ENCODE results near the gene ANKRD55. TPM values are rescaled to one million over a fixed set of nuclear protein-coding genes. Genes with fewer than 3 reads are reported as not detected.
A peak's percentile ranks its signal among the peaks of the same experiment; 100 is the strongest.
"Not testable (repeated sequence)": the region's sequence is repeated elsewhere in the genome, so short reads cannot be mapped to it uniquely, and the experiment has no call there.

The ANKRD55 gene
- total and polyA plus RNA-seq, 7 donors: 1.8 to 1.9 TPM; not detected in 5

- Histone ChIP-seq H3K27me3 (no peaks in the 10 kb centered on the region), H3K27ac (no peak overlapping the region), H3K9me3 (no peaks in the 10 kb centered on the region), H3K4me1 (no peaks in the 10 kb centered on the region), H3K4me3 (no peak overlapping the region), H3K36me3 (no peaks in the 10 kb centered on the region)
- 73 to 93% methylated on average over 4 of the region's 4 CpGs for WGBS, 2 donors
- no peak for DNase-seq
- TF ChIP-seq CTCF (IDR thresholded peaks at IDR 0.05) (no peak), POLR2A (IDR thresholded peaks at IDR 0.05) (no peak), EP300 (IDR thresholded peaks at IDR 0.05) (no peak), POLR2AphosphoS5 (IDR thresholded peaks at IDR 0.05) (no peak)
- intact Hi-C loops (cut with DNase I): no loop called here
These were observed 144.6 kb downstream of the ANKRD55 start for GRCh38 chr5:56088431-56088949.

- intact Hi-C loops (cut with DNase I): no loop called here
- Histone ChIP-seq H3K4me3 (no peak overlapping the region), H3K4me1 (no peaks in the 10 kb centered on the region), H3K27ac (no peak overlapping the region), H3K27me3 (no peaks in the 10 kb centered on the region), H3K36me3 (no peaks in the 10 kb centered on the region), H3K9me3 (no peaks in the 10 kb centered on the region)
- DNase-seq: no peak
- 51 to 77% methylated on average over 3 of the region's 3 CpGs for WGBS, 2 donors
- TF ChIP-seq CTCF (IDR thresholded peaks at IDR 0.05) (no peak), EP300 (IDR thresholded peaks at IDR 0.05) (no peak), POLR2AphosphoS5 (IDR thresholded peaks at IDR 0.05) (no peak), POLR2A (IDR thresholded peaks at IDR 0.05) (no peak)
These were observed 147.9 kb downstream of the ANKRD55 start for GRCh38 chr5:56085193-56085592.

GRCh38 chr5:56083286-56083854 is 149.8 kb downstream of the ANKRD55 start:
- H3K4me3 ChIP-seq: no peak overlapping the region
- no peaks in the 10 kb centered on the region for H3K36me3 ChIP-seq
- DNase-seq: no peak
- TF ChIP-seq CTCF (IDR thresholded peaks at IDR 0.05): no peak
- no peak for TF ChIP-seq POLR2A (IDR thresholded peaks at IDR 0.05)
- no peak for TF ChIP-seq POLR2AphosphoS5 (IDR thresholded peaks at IDR 0.05)
- TF ChIP-seq EP300 (IDR thresholded peaks at IDR 0.05): no peak
- no peaks in the 10 kb centered on the region for H3K4me1 ChIP-seq
- intact Hi-C loops (cut with DNase I): no loop called here
- H3K9me3 ChIP-seq: no peaks in the 10 kb centered on the region
- H3K27me3 ChIP-seq: no peaks in the 10 kb centered on the region
- no peak overlapping the region for H3K27ac ChIP-seq
- 92 to 93% methylated on average over 20 of the region's 20 CpGs for WGBS, 2 donors

GRCh38 chr5:56081053-56081642 is 152.0 kb downstream of the ANKRD55 start:
- H3K9me3 ChIP-seq; H3K27me3 ChIP-seq; H3K4me3 ChIP-seq; DNase-seq; H3K4me1 ChIP-seq; H3K27ac ChIP-seq; H3K36me3 ChIP-seq; intact Hi-C loops (cut with DNase I): not testable (repeated sequence)

GRCh38 chr5:56080375-56081052 is 152.6 kb downstream of the ANKRD55 start:
- intact Hi-C loops (cut with DNase I): no loop called here
- Histone ChIP-seq H3K27ac (peak overlapping the region in 1 of 4 donors; percentile 23), H3K4me1 (peaks cover 0 to 4% (median 0%) of the 10 kb centered on the region in 4 donors), H3K36me3 (no peaks in the 10 kb centered on the region), H3K9me3 (no peaks in the 10 kb centered on the region), H3K4me3 (no peak overlapping the region), H3K27me3 (no peaks in the 10 kb centered on the region)
- 31 to 49% methylated on average over 2 of the region's 2 CpGs for WGBS, 2 donors
- DNase-seq: no peak
- TF ChIP-seq POLR2A (IDR thresholded peaks at IDR 0.05) (no peak), POLR2AphosphoS5 (IDR thresholded peaks at IDR 0.05) (no peak), CTCF (IDR thresholded peaks at IDR 0.05) (no peak), EP300 (IDR thresholded peaks at IDR 0.05) (no peak)

- not testable (repeated sequence) for H3K27ac ChIP-seq, H3K36me3 ChIP-seq, H3K4me3 ChIP-seq, H3K9me3 ChIP-seq, DNase-seq, H3K27me3 ChIP-seq
- H3K4me1 ChIP-seq: peaks cover 0 to 12% (median 0%) of the 10 kb centered on the region in 4 donors
- intact Hi-C loops (cut with DNase I): loop anchor here (10.0 kb wide), 1 partner anchor 96 kb away; no protein-coding TSS in a partner anchor
- 88 to 92% methylated on average over 5 of the region's 5 CpGs for WGBS, 2 donors
These were observed 154.0 kb downstream of the ANKRD55 start for GRCh38 chr5:56079157-56079500.

All from sigmoid colon (tissue), 7 donors.